Measurements from ENCODE around the gene SSR3.

DNA sequence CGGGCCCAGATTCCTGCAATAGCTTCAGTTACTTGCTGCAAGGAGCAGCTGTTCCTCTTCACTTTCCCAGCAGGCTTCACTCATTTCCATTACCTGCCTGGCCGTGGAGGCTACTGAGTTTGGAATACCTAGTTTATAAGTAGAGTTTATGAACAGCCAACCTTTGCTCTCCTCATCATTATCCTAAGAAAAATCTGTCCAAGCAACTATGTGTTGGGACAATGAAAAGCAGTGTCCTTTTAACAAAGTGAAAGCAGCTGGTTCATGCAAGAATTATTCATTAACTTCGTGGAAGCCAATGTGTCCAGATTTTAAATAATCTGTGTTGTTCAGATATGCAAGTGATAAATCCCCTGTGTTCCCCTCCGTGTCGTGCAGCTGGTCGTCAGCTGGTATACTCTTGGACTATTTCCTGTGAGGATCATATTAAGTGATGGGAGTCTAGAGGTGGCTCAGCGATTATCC, 39.3 kb upstream of the SSR3 start:
- TF ChIP-seq CTCF (conservative IDR thresholded peaks at IDR 0.05 in 1 of 2, IDR thresholded peaks at IDR 0.05 in 1 of 2; ENCODE audit: low read depth in 1 of 2, low read length in 2 of 2), result no peak
- TF ChIP-seq EZH2 (IDR thresholded peaks at IDR 0.05; ENCODE audit: low read length, missing control alignments), result no peak
